Measurements from ENCODE around the gene LAMA2.

Gene LAMA2

GRCh38 chr6:129009851-129010250, 126.9 kb downstream of the LAMA2 start:
- no peak overlapping the region for H3K4me3 ChIP-seq (ENCODE audit: low read length, poor library complexity, severe bottlenecking)
- H3K4me1 ChIP-seq (ENCODE audit: insufficient read depth, low read length, poor library complexity, severe bottlenecking): no peaks in the 10 kb centered on the region

GRCh38 chr6:129014302-129014701, 131.4 kb downstream of the LAMA2 start:
- Histone ChIP-seq H2AFZ (ENCODE audit: low read length) (no peak overlapping the region), H3F3A (ENCODE audit: low read depth) (no peaks in the 10 kb centered on the region), H3K9ac (ENCODE audit: low read depth, low read length, poor library complexity, severe bottlenecking) (no peak overlapping the region), H4K20me1 (ENCODE audit: insufficient read depth, low read length, poor library complexity, severe bottlenecking) (no peaks in the 10 kb centered on the region), H3K36me3 (ENCODE audit: insufficient read depth, low read length) (no peaks in the 10 kb centered on the region), H3K9me2 (replicated peaks; ENCODE audit: low read depth, low read length) (no peaks in the 10 kb centered on the region), H3K27me3 (ENCODE audit: insufficient read depth, low read length, poor library complexity, severe bottlenecking) (no peaks in the 10 kb centered on the region), H3K4me2 (ENCODE audit: low read depth, low read length, poor library complexity, severe bottlenecking) (no peak overlapping the region), H3K4me1 (ENCODE audit: insufficient read depth, low read length, poor library complexity, severe bottlenecking) (no peaks in the 10 kb centered on the region), H3K9me3 (ENCODE audit: insufficient read depth, low read depth, low read length) (no peaks in the 10 kb centered on the region), H3K79me2 (ENCODE audit: insufficient read depth, low read length) (no peaks in the 10 kb centered on the region), H3K4me3 (ENCODE audit: low read length, poor library complexity, severe bottlenecking) (no peak overlapping the region)
- no peak for TF ChIP-seq EZH2phosphoT487 (IDR thresholded peaks at IDR 0.05; ENCODE audit: borderline replicate concordance)
- no peak for TF ChIP-seq CTCF (conservative IDR thresholded peaks at IDR 0.05; ENCODE audit: low read length)

More at GRCh38 chr6:129009851-129010250, 126.9 kb downstream of the LAMA2 start:
- no peak overlapping the region for H3K4me2 ChIP-seq (ENCODE audit: low read depth, low read length, poor library complexity, severe bottlenecking)
- H3F3A ChIP-seq (ENCODE audit: low read depth): no peaks in the 10 kb centered on the region
- TF ChIP-seq EZH2phosphoT487 (IDR thresholded peaks at IDR 0.05; ENCODE audit: borderline replicate concordance): no peak
- no peak for TF ChIP-seq CTCF (conservative IDR thresholded peaks at IDR 0.05; ENCODE audit: low read length)
- no peaks in the 10 kb centered on the region for H3K79me2 ChIP-seq (ENCODE audit: insufficient read depth, low read length)
- no peak overlapping the region for H3K9ac ChIP-seq (ENCODE audit: low read depth, low read length, poor library complexity, severe bottlenecking)
- H4K20me1 ChIP-seq (ENCODE audit: insufficient read depth, low read length, poor library complexity, severe bottlenecking): no peaks in the 10 kb centered on the region
- no peaks in the 10 kb centered on the region for H3K9me2 ChIP-seq (replicated peaks; ENCODE audit: low read depth, low read length)
- no peaks in the 10 kb centered on the region for H3K27me3 ChIP-seq (ENCODE audit: insufficient read depth, low read length, poor library complexity, severe bottlenecking)
- no peaks in the 10 kb centered on the region for H3K9me3 ChIP-seq (ENCODE audit: insufficient read depth, low read depth, low read length)
- H2AFZ ChIP-seq (ENCODE audit: low read length): no peak overlapping the region
- no peaks in the 10 kb centered on the region for H3K36me3 ChIP-seq (ENCODE audit: insufficient read depth, low read length)

GRCh38 chr6:129015721-129016120, 132.8 kb downstream of the LAMA2 start:
- Histone ChIP-seq H3K9me2 (replicated peaks; ENCODE audit: low read depth, low read length) (no peaks in the 10 kb centered on the region), H3F3A (ENCODE audit: low read depth) (no peaks in the 10 kb centered on the region), H3K9ac (ENCODE audit: low read depth, low read length, poor library complexity, severe bottlenecking) (no peak overlapping the region), H3K4me1 (ENCODE audit: insufficient read depth, low read length, poor library complexity, severe bottlenecking) (no peaks in the 10 kb centered on the region), H3K36me3 (ENCODE audit: insufficient read depth, low read length) (no peaks in the 10 kb centered on the region), H3K79me2 (ENCODE audit: insufficient read depth, low read length) (no peaks in the 10 kb centered on the region), H3K4me2 (ENCODE audit: low read depth, low read length, poor library complexity, severe bottlenecking) (no peak overlapping the region), H2AFZ (ENCODE audit: low read length) (no peak overlapping the region), H3K9me3 (ENCODE audit: insufficient read depth, low read depth, low read length) (no peaks in the 10 kb centered on the region), H4K20me1 (ENCODE audit: insufficient read depth, low read length, poor library complexity, severe bottlenecking) (no peaks in the 10 kb centered on the region), H3K4me3 (ENCODE audit: low read length, poor library complexity, severe bottlenecking) (no peak overlapping the region), H3K27me3 (ENCODE audit: insufficient read depth, low read length, poor library complexity, severe bottlenecking) (no peaks in the 10 kb centered on the region)
- TF ChIP-seq EZH2phosphoT487 (IDR thresholded peaks at IDR 0.05; ENCODE audit: borderline replicate concordance) (no peak), CTCF (conservative IDR thresholded peaks at IDR 0.05; ENCODE audit: low read length) (no peak)
